GM10266 (cell line): ENCODE results near the gene CUX1.
"Not testable (repeated sequence)": the region's sequence is repeated elsewhere in the genome, so short reads cannot be mapped to it uniquely, and the experiment has no call there.

Experiments used
- DNase-seq: peaks from one replicate; pipeline ENCODE4 v3.0.0; 2012; ENCODE audit errors: extremely low spot score
- CTCF ChIP-seq: IDR thresholded peaks from 2 replicates; pipeline ENCODE4 v1.5.1; 2012; ENCODE audit warnings: mild to moderate bottlenecking, low read depth; ENCODE audit not compliant: control insufficient read depth, insufficient read depth; ENCODE audit errors: missing control alignments

Gene CUX1

GRCh38 chr7:102322202-102322715 lies 504.8 kb downstream of the CUX1 start:
- no peak for TF ChIP-seq CTCF
- peak; percentile 24 for DNase-seq

GRCh38 chr7:102323914-102324195 lies 506.4 kb downstream of the CUX1 start:
- DNase-seq, result no peak
- no peak for TF ChIP-seq CTCF

- DNase-seq, result not testable (repeated sequence)
Observed at GRCh38 chr7:102325106-102325505, 507.7 kb downstream of the CUX1 start.

- no peak for DNase-seq
- TF ChIP-seq CTCF, result no peak
Observed at GRCh38 chr7:102326157-102326889, 508.9 kb downstream of the CUX1 start.

GRCh38 chr7:102327183-102327582 lies 509.8 kb downstream of the CUX1 start:
- not testable (repeated sequence) for DNase-seq

GRCh38 chr7:102328863-102329262 lies 511.4 kb downstream of the CUX1 start:
- DNase-seq, result not testable (repeated sequence)

- not testable (repeated sequence) for DNase-seq
Observed at GRCh38 chr7:102329366-102329765, 511.9 kb downstream of the CUX1 start.

- DNase-seq, result not testable (repeated sequence)
Observed at GRCh38 chr7:102330666-102331460, 513.4 kb downstream of the CUX1 start.
